ENCODE results near the gene RASAL2. TPM values are rescaled to one million over a fixed set of nuclear protein-coding genes. Genes with fewer than 3 reads are reported as not detected.

RASAL2 gene
- total and polyA plus RNA-seq, 2 of the 4 experiments (the other 2 are of a cell fraction), result 13.1 to 20.6 TPM

GRCh38 chr1:178102218-178102617, 8.3 kb downstream of the RASAL2 start:
- no peak overlapping the region for H4K91ac ChIP-seq (ENCODE audit: insufficient read depth, low read depth, low read length)
- H3K4me1 ChIP-seq (ENCODE audit: control insufficient read depth, insufficient read depth, low read length), result peaks cover 11% of the 10 kb centered on the region; the same call in 1 of the 2 replicates
- dilution Hi-C loops (cut with HindIII; ENCODE audit: low sequenced_read_pairs, unreplicated experiment) (no loop called here), intact Hi-C loops (cut with micrococcal nuclease) (no loop called here), in situ Hi-C loops (cut with MboI; ENCODE audit: low sequenced_read_pairs) (loop anchor here (10.0 kb wide), 1 partner anchor 173 kb away; no protein-coding TSS in a partner anchor)
- no peak overlapping the region for H2BK20ac ChIP-seq (ENCODE audit: low read depth, low read length)
- no TSS peak for BruUV-seq (replicated peaks)
- H3K56ac ChIP-seq (ENCODE audit: extremely low read depth, insufficient read depth, low read length), result no peak overlapping the region
- no peaks in the 10 kb centered on the region; the same call in 1 of the 2 replicates for H4K20me1 ChIP-seq (ENCODE audit: insufficient read depth, low read length)
- H4K5ac ChIP-seq (ENCODE audit: low read depth, low read length), result no peak overlapping the region
- H2AK5ac ChIP-seq (ENCODE audit: low read depth, low read length), result no peak overlapping the region
- no CpG with 5 or more reads among the region's 4 CpGs for WGBS, 2 experiments (ENCODE audit: extremely low coverage in 2 of 2, insufficient read length in 1 of 2)
- H3K9me3 ChIP-seq (ENCODE audit: control insufficient read depth, insufficient read depth, low read length), result no peaks in the 10 kb centered on the region
- H3K23ac ChIP-seq (ENCODE audit: low read depth, low read length), result no peak overlapping the region
- no peak overlapping the region for H2AK9ac ChIP-seq (replicated peaks; ENCODE audit: low read depth, low read length, poor library complexity)
- H3K14ac ChIP-seq (replicated peaks; ENCODE audit: low read depth, low read length), result no peak overlapping the region
- no peak overlapping the region for H2BK120ac ChIP-seq (ENCODE audit: low read depth, low read length)
- no peak overlapping the region for H4K8ac ChIP-seq (ENCODE audit: low read depth in 2 of 2, low read length in 2 of 2)
- no peak overlapping the region for H3K27ac ChIP-seq (ENCODE audit: insufficient read depth, low read length)
- DNase-seq (no peak), ATAC-seq (ENCODE audit: low read depth) (no peak)
- CTCF ChIA-PET, result no interaction called here
- H3K27me3 ChIP-seq (ENCODE audit: control insufficient read depth, insufficient read depth, low read length), result no peaks in the 10 kb centered on the region
- no peak overlapping the region for H3K9ac ChIP-seq (ENCODE audit: low read depth, low read length)
- H3K36me3 ChIP-seq (ENCODE audit: control insufficient read depth, insufficient read depth, low read length), result no peaks in the 10 kb centered on the region
- H2BK5ac ChIP-seq (ENCODE audit: low read depth, low read length, poor library complexity, severe bottlenecking), result no peak overlapping the region
- H3K79me1 ChIP-seq (ENCODE audit: low read depth in 1 of 2, low read length in 2 of 2), result peaks cover 17 to 37% of the 10 kb centered on the region in 2 experiments
- TF ChIP-seq MAFK (IDR thresholded peaks at IDR 0.05; ENCODE audit: low read depth, low read length), result no peak
- TF ChIP-seq CEBPB (IDR thresholded peaks at IDR 0.05; ENCODE audit: low read depth, low read length), result peak; percentile 64
- no peak overlapping the region for H3K4me3 ChIP-seq (ENCODE audit: insufficient read depth, low read depth, low read length)
- POLR2A ChIA-PET (ENCODE audit: unreplicated experiment), result no interaction called here
- H2AFZ ChIP-seq (replicated peaks; ENCODE audit: low read length, poor library complexity), result no peak overlapping the region
- H3K4me2 ChIP-seq (ENCODE audit: low read depth, low read length), result no peak overlapping the region
- H3K4ac ChIP-seq (ENCODE audit: low read depth, low read length), result no peak overlapping the region
- H2BK15ac ChIP-seq (ENCODE audit: low read depth, low read length), result no peak overlapping the region
- H3K9me1 ChIP-seq (ENCODE audit: insufficient read depth, low read length), result no peaks in the 10 kb centered on the region; the same call in 1 of the 2 replicates
- H3K18ac ChIP-seq (ENCODE audit: low read depth, low read length), result no peak overlapping the region
